SKM-1 treated with dmso at 0.1 percent for 144 hours (cell line): ENCODE measurements around the gene CAMSAP1.

Source experiments
- DNase-seq: peaks from one replicate; lab custom pipeline; 2025; ENCODE audit not compliant: unreplicated experiment; lab: John Stamatoyannopoulos, UW

The CAMSAP1 gene

DNA sequence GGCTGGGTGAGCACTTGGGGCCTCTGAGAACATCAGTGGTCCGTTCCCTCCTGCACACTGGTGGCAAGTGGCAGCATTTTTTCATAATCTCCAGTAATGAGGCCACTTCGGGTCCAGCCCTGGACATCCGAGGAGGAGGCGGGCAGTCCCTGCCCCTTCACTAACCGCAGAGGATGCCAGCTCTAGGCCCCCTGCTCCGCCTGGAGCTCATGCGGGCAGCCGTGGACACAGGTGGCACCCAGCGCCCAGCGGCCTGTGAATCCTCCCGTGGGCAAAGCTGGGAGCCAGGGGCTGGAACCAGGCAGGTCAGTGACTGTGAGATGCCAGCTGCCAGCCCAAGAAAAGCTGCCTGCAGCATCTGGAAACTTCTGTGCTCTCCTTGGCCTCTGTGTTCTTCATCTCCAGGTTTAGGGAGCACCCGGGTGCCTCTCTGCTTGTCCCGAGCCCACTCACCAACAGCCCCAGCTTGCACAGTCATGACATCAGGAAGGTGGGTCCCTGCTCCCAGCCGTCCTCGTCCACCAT is 112.9 kb downstream of the CAMSAP1 start:
- no peak for DNase-seq

DNA sequence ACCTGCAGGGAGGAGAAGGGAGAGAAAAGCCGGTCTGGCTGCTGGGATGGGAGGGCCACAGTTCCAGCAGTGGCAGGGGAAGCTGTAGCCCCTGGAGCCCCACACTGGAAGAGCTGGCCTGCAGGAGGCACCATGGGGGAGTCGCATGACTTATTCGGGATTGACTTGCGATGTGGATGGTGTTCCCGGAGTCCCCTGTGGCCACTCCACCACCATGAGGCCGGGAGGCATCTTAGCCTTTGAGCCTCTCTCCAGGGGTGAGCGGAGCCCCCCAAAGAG is 113.3 kb downstream of the CAMSAP1 start:
- no peak for DNase-seq

DNA sequence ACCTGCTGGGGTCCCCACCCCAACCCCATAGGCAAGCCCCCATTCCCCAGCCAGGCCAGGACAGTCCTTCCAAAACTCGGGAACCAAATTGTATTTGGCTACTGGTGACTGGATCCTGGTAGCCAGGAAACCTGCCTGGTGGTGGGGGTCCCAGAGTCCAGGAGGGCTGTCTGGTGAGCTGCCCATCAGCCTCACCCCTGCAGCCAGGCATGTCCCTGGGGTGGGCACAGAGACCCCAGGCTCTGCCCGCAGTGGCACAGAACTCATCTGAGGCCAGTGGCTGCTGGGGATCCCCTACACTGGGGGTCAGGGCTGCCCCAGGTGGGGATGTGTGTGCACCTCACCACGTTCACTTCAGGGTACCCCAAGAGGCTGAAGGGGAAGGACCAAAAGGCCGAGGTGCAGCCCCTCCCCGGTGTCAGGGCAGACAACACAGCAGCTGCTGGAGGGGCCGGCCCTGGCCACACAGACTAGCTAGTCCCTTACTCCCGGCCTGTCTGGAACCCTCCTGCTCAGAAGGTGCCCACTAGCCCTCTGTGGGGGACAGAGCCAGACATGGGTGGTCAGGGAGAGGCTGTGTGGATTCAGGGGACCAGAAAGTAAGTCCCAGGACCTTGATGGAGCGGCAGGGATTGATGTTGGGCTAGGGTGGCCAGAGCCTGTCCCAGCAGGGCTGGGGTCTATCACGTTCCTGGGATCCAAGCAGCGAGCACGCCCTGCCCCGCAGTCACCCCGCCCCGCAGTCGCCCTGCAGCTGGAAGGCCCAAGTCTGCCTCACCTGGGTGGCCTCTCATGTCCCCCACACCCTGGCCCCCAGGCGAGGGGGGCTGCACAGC is 113.9 kb downstream of the CAMSAP1 start:
- no peak for DNase-seq

DNA sequence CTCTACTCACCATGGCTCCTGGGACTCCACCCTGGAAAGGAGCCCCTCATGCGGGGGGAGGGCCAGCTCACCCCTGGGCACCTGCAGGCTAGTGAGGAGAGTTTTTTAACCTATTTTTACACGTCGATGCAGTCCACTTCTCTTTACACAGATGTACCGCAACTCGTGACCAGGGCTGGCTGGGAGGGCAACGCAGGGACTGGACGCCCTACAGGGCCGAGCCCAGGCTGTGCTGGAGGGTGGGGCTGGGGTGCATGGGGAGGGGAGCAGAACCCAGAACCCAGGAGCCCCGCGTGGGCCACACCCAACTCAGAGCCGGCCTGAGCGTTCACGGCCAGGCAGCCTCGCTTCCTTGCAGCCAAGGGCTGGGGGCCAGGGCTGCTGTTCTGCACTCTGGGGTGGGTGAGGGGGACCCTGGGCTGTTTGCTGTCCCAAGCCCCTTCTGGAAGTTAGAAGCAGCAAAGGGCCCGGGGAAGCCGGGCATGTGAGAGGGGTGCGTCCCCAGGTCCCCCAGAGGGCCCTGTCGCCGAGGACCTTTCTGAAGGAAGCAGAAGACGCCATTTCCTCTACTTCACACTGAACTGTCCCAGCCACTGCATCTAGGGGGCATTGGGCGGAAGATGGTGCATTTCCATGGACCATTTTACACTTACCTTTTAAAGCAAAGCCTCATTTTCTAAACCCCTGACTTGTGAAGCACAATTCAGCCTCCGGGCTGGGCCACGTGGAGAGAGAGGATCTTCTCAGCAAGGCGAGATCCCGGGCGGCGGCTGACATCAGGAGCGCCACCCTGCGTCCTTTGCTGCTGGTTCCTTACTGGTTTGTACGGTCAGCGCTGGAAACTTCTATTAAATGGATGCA is 114.8 kb downstream of the CAMSAP1 start:
- DNase-seq: no peak

DNA sequence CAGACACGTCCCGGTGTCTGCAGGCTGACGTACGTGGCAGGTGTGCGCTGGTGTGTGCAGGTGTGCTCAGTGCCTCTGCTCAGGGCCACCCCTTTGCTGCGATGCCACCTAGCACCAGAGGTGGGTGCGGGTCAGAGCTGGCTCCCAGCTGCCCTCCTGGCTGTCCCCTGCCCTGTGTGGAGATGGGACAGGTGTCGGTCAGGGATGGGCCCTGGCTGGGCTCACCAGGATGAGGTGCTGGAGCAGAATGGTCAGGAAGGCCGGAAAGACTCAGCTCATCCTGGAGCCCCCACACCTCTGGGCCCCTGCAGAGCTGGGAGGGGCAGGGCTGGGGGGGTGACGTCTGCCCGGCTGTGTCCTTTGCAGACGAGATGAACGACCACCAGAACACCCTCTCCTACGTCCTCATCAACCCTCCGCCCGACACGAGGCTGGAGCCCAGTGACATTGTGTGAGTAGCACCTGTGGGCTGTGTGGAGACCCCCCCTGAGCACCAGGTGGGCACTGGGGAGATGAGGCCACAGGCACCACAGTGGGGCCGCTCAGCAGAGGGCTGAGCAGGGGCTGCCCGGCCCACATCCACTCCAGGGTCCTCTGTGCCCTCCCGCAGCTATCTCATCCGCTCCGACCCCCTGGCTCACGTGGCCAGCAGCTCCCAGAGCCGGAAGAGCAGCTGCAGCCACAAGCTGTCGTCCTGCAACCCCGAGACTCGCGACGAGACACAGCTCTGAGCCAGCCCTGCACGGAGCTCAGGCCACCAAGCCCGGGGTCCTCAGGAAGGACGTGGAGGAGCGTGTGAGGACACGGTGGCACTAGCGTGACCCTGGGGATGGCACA is 115.7 kb downstream of the CAMSAP1 start:
- DNase-seq: no peak

DNA sequence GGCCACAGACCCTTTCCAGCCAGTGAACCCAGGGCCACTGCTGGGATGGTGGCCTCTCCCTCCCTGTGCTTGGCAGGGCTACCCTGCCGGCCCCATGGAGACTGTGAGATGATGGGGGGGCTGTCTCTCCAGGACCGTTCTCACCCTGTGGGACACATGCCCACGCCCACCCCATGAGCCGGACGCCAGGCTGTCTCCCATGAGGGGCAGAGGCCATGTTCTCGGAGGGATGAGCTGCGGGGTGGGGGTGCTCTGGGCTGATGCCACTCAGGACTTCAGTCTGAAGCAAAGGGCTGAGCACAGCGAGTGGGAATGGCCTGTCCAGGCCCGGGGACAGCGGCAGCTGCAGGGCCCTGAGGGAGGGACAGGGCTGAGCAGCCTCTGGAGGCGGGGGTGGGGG is 116.5 kb downstream of the CAMSAP1 start:
- no peak for DNase-seq

DNA sequence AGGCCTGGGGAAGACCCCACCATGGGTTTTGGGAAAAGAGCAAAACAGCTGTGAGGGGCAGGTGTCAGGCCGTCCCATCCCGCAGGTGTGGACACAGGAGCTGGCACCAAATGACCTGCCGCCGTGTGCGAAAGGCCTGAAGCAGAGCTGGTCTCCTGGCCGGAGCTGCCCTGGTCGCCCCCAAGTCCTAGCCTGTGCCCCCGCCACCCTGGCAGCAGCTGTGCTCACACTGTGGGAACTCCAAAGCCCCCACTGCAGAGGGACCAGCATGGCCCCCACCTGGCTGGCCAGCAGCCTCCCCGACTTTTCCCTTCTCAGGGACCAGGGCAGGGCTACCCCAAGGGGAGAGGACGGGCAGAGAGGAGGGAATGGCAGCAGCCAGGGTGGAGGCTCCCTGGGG is 117.0 kb downstream of the CAMSAP1 start:
- no peak for DNase-seq

DNA sequence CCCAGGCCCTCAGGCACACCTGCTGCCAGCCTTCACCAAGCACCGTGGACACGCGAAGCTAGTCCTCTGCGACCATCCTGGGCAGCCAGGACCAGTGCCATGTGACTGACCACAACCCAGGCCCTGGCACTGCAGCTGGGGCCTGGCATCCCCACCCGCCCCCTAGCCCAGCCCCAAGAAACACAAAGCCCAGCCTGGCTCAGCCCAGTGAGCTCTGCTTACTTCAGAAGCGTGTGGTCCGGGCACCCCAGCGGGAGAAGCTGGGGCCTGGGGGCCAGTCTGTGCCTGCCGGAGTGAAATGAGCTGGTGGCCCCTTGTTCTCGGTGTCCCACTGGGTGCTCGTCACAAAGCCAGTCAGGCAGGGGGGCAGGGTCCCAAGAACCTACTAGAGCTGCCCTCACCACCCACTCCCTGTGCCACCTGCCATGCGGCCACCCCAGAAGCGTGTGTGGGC is 117.5 kb downstream of the CAMSAP1 start:
- no peak for DNase-seq

DNA sequence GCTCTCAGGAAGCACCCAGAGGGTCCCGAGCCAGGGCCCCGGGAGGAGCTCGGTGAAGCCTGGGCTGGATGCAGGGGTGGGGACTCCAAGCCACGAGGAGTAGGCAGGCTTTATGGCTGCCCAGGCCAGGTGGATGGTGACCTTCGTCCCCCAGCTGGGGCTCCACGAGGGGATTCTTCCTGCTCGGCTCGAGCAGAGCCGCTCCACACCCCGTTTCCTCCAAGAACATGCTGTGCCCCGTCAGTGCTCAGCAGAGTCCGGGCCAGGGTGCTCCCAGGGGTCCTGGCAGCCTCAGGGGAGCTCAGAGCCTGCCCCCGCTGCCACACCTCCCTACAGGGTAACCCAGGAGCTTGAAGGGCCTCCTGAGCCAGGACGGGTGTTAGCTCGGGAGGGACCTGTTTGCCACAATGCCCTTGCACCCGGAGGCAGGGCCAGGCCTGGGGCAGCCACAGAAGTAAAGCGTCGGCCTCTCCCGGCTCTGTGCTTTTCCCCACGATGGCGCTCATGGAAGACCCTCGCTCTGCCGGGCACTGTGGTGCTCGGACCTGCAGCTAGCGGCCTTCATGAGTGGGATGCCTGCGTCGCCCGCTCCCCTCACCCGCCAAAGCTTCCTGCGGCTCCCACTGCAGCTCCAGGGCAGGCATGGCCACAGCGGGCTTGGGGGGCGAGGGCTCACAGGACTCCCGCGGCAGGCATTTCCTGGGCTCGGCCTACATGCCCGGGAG is 118.6 kb downstream of the CAMSAP1 start:
- no peak for DNase-seq

DNA sequence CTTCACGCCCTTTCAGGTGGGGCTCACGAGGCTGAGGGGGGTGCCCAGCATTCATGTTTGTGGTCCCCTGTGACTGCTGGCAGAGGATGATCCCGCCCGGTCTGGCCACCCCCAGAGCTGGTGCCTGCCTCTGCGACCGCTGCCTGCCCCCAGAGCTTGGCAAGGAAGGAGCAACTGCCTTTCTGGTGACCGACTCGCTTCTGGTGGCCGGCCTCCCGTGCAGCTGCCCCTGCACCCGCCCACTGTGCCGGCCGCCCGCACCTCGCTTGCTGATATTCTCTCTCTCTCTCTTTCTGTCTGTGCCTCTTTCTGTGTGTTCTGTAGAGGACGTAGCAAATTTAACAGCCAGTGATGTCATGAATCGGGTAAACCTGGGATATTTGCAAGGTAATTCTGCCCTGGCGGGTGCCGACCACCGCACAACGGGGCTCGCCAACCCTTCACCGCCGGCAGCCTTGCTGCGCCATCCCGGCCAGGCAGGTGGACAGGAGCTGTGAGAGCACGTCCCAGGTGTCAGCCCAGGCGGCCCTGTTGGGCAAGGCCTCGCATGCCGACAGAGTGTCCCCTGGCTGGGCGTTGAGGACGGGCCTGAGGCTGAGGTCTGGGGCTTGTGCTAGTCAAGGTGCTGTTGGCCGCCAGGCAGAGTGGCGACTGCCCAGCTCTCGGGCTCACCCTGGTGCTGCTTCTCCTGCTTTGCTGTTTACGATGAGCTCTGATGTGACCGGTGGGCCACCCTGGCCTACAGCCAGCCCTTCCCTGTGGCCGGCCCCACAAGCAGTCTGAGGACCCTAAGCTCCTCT is 119.4 kb downstream of the CAMSAP1 start:
- DNase-seq: no peak

DNA sequence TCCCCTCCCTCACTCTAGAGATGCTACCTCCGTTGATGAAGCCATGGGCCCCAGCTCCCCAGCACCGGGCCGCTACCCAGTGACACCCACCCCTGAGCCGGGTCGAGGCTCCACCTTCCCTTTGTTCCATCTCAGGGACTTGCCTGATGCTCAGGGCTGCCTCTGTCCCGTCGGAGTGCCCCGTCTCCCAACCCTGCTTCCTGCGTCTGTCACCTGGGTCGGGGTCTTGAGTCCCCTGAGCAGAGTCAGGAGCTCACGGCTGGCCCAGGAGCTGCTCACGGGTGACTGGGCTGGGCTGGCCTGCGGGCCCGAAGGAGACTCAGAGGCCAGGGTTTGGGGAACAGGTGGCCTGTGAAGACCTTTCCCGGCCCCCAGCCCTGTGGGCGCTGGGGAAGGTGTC is 120.0 kb downstream of the CAMSAP1 start:
- DNase-seq: no peak

DNA sequence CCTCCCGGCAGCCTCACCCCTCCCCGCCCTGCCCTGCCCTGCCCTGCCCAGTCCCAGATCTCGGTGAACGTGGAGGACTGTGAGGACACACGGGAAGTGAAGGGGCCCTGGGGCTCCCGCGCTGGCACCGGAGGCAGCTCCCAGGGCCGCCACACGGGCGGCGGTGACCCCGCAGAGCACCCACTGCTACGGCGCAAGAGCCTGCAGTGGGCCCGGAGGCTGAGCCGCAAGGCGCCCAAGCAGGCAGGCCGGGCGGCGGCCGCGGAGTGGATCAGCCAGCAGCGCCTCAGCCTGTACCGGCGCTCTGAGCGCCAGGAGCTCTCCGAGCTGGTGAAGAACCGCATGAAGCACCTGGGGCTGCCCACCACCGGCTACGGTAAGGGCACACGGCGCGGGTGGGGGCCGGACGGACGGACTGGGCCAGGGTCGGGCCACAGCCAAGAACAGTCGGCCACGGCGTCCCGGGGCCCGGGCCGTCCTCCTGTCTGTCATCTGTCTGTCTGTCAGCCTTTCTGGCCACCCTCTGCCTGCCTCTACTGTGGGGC is 121.1 kb downstream of the CAMSAP1 start:
- DNase-seq: no peak

DNA sequence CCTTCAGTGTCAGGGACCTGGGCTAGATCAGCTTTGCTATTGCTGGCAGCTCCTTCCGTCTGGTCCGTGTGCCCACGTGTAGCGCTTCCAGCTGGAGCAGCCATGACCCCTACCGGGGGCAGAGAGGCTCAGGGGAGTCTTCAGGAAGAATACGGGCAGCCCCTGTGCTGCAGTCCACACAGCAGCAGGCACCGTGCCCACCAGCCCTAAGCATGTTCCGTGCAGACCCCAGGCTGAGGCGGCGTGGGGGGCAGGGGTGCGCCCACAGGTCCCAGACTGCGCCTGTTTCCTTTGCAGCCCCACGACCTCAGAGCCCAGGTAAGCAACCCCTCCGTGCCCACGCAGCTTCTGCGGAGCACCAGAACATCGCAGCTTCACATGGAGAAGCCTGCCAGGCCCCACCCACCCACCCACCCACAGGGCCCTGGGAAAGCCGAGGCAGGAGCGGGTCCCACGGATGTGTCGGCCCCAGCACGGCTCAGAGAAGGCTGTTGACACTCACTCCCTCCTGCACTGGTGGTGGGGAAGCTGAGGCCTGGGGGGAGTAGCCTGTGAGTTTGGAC is 122.3 kb downstream of the CAMSAP1 start:
- DNase-seq: no peak

DNA sequence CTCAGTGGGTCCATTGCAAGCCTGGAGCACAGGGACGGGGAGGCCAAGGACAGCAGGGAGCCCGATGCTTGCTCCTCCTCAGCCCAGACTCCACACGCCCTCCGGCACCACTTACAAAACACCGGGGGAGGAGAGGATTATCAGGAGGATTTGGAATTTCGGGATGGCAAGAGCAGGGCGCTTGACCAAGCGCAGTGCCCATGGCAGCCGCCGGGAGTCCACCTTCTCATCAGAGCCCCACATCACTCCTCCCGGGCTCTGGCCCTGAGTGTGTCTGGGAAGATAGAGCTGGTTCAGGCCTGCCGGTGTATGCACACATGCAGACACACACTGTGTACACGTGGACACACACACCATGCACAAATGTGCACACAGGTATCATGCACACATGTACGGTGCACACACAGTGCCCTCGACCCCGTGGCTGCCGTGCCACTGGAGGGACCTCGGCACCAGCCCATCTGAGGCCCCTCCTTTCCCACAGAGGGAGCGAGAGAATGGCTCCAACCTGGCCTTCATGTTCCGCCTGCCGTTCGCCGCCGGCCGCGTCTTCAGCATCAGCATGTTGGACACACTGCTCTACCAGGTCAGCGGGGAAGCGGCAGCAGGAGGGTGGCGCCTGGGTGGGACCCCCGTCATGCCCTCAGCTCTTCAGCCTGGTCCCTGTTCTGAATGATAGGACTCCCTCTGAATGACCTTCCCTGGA is 123.7 kb downstream of the CAMSAP1 start:
- DNase-seq: no peak

DNA sequence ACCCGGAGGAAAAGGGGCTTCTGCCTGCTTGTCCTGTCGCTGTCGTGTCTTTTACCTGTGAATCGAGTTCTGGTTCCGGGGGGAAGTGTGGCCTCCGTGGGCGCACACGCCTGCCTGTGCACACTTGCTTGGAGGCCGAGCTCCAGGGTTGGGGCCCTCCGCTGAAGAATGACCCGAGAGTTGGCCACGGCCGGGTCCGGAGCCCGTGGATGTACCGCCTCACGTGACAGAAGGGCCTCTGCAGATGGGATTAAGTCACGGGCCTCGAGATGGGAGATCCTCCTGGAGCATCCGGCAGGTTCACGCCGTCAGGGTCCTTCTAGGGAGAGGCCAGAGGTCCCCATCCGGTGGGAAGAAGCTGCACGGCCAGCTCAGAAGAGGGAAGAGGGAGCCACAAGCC is 124.4 kb downstream of the CAMSAP1 start:
- DNase-seq: no peak

DNA sequence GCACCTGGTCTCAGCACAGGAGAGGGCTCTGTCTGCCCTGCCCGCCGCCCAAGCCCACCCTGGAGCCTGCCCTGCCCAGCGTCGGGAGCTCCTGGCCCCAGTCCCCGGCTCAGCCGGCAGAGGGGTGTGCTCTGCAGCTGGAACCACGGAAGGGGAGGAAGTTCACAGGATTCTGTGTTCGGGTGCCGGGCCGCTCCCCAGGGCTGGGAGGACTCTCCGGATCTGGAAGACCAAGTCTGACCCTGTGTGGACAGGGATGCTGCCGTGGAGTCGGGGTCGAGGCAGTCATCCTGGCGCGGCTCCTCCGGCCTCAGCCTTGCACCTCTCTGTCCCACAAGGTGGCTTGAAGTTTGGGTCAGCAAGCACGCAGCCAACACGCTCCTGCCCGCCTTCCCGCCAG is 126.7 kb downstream of the CAMSAP1 start:
- no peak for DNase-seq

DNA sequence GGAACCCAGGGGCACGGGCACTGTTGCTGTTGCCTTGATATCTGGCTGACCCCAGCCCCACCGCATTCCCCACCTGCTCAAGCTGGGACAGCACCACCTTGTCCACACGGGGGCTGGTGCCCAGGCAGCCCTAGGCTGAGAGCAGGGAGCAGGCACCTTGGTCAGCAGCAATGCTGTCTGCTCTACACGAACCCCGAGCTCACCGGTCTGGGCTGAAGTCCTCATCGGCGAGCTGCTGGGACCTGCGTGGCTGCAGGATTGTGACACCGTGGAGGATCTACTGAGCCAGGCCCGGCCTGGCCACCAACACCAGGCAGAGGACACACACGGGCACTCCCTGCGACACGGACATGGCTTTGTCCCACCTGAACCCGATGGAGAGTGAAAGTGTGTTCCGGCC is 127.3 kb downstream of the CAMSAP1 start:
- no peak for DNase-seq

DNA sequence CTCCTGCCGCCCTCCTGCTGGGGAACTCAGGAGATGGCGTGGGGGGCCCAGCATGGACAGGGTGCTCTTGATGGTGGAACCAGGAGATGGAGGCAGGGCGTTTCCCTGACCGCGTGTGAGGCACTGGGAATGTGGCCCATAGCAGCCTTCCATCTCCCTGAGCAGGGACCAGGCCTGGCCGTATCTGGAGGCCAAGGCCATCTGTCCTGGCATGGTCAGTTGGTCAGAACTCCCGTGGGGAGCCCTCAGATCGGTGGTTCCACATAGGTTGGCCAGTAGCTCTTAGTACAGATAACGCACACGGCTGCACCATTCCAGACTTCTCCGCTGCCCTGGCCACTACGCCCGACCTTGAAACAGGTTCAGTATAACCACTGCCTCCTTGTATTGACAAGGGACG is 127.8 kb downstream of the CAMSAP1 start:
- DNase-seq: no peak

DNA sequence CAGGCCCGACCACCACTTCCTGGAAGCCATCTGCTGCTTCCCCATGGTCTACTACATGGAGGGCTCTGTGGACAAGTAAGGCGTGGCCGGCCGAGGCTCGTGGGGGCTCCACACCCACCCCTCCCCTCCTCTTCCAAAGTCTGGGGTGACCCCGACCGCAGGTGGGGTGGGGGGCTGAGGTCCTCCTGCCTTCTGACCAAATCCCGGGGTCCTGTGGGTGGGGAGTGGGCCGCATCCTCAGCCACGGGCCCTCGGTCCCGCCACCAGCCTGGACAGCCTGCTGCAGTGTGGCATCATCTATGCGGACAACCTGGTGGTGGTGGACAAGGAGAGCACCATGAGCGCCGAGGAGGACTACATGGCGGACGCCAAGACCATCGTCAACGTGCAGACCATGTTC is 128.9 kb downstream of the CAMSAP1 start:
- no peak for DNase-seq
